ENCODE measurements around the gene MEGF11.

DNA sequence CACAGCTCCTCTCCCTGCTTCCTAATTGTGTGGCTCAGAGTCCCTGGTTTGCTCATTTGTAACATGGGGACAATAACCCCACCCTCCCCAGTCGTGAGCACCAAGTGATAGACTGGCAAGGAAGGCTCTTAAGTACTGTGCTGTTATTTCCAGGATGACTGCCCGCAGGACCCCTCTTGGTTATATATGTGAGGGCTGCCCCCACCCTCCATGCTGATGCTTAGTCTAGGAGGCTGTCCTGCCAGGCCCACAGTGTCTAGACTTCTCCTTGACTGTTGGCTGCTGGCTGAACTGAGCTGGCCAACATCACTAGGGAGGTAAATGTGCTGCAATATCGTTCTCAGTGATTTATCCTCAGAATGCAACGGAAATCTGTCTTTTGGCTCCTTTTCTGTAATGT is 339.2 kb downstream of the MEGF11 start:
- TF ChIP-seq CTCF (IDR thresholded peaks at IDR 0.05) (no peak), POLR2A (IDR thresholded peaks at IDR 0.05) (no peak)
